NCI-H526 (cell line): ENCODE results near the gene TTC23L.

Source experiments
- DNase-seq, 2 experiments: peaks; one replicate each; lab custom pipeline; 2025; lab: John Stamatoyannopoulos, UW

TTC23L gene

GRCh38 chr5:34833090-34833489, 5.9 kb upstream of the TTC23L start:
- no peak for DNase-seq

DNA sequence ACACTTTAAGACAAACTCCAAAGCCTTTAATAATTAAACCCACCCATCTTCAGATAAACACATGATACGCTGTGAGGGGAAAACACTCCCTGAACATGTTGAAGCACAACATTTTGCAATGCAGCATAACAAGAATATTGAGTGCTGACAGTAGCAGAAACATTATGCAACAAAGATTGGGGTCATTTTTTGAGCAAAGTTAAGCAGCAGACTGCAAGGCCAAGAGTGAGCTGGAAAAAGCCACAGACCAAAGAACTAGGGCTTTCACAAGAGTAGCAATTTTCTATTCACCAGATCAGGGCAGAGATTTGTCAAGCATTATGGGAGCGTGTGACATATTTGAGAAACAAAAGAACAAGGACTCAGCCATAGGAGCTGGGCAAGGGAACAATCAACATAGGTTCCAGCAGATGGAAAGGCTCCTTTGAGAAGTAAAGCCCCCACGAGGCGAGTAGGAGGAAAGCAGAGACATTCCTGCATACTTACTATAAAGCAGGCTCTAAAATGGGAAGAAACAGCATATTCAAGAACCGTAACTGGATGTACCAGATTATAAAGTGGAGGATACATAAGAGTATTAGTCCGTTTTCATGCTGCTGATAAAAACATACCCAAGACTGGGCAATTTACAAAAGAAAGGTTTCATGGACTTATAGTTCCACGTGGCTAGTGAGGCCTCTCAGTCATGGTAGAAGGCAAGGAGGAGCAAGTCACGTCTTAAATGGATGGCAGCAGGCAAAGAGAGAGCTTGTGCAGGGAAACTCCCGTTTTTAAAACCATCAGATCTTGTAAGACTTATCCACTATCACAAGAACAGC, 4.8 kb upstream of the TTC23L start:
- DNase-seq = no peak

DNA sequence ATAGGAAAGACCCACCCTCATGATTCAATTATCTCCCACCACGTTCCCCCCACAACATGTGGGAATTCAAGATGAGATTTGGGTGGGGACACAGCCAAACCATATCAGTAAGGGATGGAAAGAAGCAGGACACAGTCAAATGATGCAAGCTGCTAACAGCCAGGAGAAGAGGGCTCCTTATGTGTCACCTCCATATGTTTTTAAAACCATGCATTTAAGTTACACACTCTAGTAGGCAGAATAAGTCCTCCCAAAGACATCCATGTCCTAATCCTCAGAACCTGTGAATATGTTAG, 4.2 kb upstream of the TTC23L start:
- DNase-seq = no peak

- no peak for DNase-seq
These were observed 3.3 kb upstream of the TTC23L start for GRCh38 chr5:34835664-34836063.

DNA sequence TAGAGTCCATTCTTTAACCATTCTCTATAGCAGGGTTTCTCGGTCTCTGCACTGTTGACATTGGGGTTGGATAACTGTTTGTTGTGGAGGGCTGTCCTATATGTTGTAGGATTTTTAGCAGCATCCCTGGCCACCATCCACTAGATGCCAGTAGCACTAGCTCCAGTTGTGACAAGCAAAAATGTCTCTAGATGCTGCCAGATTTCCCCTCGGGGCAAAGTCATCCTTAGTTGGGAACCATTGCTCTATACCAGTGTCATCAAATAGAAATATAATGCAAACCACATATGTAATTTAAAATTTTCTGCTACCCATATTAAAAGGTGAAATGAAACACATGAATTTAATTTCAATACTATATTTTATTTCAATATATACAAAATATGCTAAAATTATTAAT, 2.9 kb downstream of the TTC23L start:
- no peak for DNase-seq

DNA sequence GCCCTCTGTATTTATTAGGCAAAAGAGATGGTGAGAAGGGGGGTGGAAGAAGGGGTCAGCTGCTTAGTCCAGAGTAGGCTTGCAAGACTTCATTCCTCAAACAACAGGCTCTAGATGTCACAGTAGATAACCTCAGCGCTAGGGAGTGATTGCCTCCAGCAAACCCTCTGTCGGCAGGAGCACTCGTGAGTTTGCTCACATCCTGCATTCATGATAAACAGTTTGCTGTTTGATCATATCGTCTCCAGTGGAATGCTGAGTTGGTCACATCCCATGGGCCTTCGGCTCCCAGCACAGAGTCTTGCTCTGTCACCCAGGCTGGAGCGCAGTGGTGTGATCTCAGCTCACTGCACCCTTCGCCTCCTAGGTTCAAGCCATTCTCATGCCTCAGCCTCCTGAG, 3.6 kb downstream of the TTC23L start:
- no peak for DNase-seq

GRCh38 chr5:34843497-34843896, 4.5 kb downstream of the TTC23L start:
- no peak for DNase-seq

- DNase-seq = no peak
These were observed 5.1 kb downstream of the TTC23L start for GRCh38 chr5:34844106-34844505.

DNA sequence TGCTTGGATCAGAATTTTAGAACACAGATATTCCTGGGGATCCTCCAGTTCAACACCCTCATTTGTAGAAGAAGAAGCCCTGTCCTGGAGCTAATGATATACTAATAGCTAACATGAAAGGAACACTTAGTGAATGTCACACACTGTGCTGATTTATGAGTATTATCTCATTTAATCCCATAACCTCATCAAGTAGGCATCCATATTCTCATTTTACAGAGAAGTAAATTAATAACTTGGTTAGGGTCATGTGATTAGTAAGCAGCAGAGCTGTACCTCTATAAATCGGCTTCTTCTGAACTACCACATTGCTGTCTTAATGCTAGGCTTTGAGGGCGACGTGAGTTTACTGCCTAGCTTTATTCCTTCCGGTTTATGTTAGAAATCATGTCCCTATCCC, 6.0 kb downstream of the TTC23L start:
- no peak for DNase-seq

GRCh38 chr5:34847056-34847455, 8.1 kb downstream of the TTC23L start:
- no peak for DNase-seq

GRCh38 chr5:34847552-34847951, 8.6 kb downstream of the TTC23L start:
- DNase-seq = no peak

DNA sequence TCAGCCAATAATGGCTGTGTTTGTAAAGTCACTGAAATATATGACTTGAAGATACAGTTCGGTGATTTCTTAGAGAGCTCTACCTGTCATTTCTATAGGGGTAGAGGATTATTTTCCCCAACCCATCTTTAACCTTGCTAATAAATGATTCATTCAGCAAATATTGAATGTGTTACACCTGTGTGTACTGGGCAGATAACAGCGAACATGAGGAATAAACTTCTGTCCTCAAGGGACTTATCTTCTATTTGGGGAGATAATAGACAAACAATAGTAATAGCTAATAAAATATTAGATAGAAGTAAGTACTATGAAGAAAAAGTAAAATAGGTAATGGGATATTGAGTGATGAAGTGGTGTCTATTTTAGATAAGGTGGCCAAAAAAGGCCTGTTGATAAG, 9.3 kb downstream of the TTC23L start:
- no peak for DNase-seq

GRCh38 chr5:34849253-34849652, 10.3 kb downstream of the TTC23L start:
- DNase-seq = no peak

DNA sequence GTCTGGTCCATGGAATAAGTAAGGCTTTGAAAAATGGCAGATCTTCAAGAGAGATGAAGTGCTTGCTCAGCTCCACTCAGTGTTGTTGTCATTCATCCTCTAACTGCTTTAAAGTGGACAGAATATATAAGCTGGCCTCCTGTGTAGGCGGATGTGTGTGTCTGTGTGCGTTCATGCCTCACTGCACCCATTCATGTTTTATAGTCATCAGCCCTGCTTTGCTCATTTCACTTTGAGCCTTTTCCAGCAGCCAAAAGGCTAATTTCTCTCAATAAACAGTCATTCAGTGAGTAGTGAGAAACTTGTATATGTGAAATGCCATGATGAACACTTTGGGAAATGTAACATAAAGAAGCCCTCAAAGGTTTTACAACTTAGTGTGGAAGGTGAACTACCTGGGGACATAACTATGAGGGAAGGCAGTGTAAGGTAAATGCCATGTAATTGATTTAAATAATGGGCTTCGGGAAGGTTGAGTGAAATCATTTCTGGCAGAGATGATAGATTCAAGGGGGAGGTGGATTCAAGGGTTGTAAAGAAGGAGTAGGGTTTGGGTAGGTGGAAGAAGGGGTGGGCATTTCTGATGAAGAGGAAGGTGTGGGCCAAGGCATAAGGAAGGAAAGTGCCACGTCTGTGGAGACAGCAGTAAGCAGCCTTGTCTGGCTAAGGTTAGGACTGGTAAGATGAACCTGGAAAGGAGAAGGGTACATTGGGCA, 15.7 kb downstream of the TTC23L start:
- peak; percentile 64 to 67 for DNase-seq

- DNase-seq = no peak
These were observed 18.2 kb downstream of the TTC23L start for GRCh38 chr5:34857161-34857560.

- DNase-seq = no peak
These were observed 18.9 kb downstream of the TTC23L start for GRCh38 chr5:34857894-34858293.

DNA sequence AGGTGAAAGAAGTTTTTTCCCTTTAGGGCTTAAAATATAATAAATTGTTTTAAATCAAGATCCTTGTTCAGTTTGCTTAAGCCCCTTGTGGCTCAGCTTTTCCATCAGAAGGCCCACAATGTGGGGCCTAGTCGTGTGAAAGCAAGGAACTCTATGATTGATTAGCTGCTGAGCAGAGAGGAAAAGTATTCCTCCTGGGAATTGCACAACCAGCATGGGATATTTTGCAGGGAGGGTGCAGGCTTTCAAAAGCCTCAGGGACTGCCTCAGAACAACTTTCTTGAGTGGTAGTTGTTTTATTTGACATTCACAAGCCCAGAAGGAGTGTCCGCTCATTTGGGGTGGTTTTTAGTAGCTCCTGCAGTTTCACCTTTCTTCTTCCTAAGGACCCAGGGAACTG, 19.8 kb downstream of the TTC23L start:
- no peak for DNase-seq

GRCh38 chr5:34859253-34859652, 20.3 kb downstream of the TTC23L start:
- DNase-seq = no peak

GRCh38 chr5:34863946-34864345, 25.0 kb downstream of the TTC23L start:
- DNase-seq = no peak

GRCh38 chr5:34865091-34865490, 26.1 kb downstream of the TTC23L start:
- no peak for DNase-seq

- no peak for DNase-seq
These were observed 28.1 kb downstream of the TTC23L start for GRCh38 chr5:34866989-34867471.

GRCh38 chr5:34867660-34868059, 28.7 kb downstream of the TTC23L start:
- no peak for DNase-seq

- no peak for DNase-seq
These were observed 29.8 kb downstream of the TTC23L start for GRCh38 chr5:34868791-34869190.

- no peak for DNase-seq
These were observed 30.3 kb downstream of the TTC23L start for GRCh38 chr5:34869256-34869655.
